ENCODE measurements around the gene CFAP119. TPM values are rescaled to one million over a fixed set of nuclear protein-coding genes. Genes with fewer than 3 reads are reported as not detected.

Gene CFAP119
- total and polyA plus RNA-seq, 2 donors (not counting 3 experiments of a cell fraction or from before 2014, with no cell fraction given) = 6.5 to 9.5 TPM

DNA sequence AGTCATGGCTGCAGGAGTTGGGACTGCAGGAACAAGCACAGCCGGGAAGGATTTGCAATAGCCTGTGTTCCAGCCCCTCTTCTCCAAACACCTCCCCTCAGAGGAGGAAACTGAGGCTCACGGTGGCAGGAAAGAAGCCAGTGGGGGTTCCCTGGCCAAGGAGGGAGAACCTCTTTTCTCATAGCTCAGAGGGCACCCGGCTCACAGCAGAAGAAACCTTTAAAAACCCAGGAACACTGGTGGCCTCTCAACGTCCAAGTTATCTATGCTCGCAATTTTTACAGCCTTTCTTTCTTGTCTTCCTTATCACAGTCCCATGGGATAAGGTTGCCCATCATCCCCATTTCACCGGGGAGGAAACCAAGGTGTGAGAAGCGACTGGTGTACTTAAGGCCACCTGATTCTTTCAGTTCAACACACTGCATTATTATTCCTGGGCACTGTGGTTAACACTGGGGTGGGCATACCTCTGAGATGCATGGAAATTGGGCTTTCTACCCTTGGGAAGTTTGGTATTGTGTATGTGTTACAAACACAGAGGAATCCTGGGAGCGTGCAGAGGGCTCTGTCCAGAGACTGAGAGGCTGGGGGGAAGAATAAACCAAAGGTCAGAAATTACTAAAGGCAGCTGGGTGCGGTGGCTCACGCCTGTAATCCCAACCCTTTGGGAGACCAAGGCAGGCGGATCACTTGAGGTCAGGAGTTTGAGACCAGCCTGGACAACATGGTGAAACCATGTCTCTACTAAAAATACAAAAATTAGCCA is 25.9 kb upstream of the CFAP119 start:
- ChIA-PET CTCF (interaction anchor here (1.2 to 1.5 kb wide), 4 partner anchors 15 to 57 kb away, joined by 4 to 20 read pairs (median 6); no protein-coding TSS in a partner anchor), POLR2A (interaction anchor here (1.6 kb wide), 1 partner anchor 17 kb away, joined by 15 read pairs; no protein-coding TSS in a partner anchor)
- Histone ChIP-seq H3K4me1 (ENCODE audit: control insufficient read depth, extremely low read depth, insufficient read depth, low read length) (peaks cover 14% of the 10 kb centered on the region), H3K4me2 (ENCODE audit: insufficient read depth, low read length) (peak overlapping the region; percentile 80), H2AFZ (ENCODE audit: low read depth, low read length) (peak overlapping the region; percentile 90), H3K9me3 (replicated peaks; ENCODE audit: control insufficient read depth, insufficient read depth, low read length) (no peaks in the 10 kb centered on the region), H3K9me1 (replicated peaks; ENCODE audit: control insufficient read depth, extremely low read depth, insufficient read depth, low read length) (no peaks in the 10 kb centered on the region), H3K27me3 (ENCODE audit: control insufficient read depth in 2 of 2, insufficient read depth in 2 of 2, low read length in 2 of 2) (no peaks in the 10 kb centered on the region), H3K9ac (replicated peaks; ENCODE audit: extremely low read depth, insufficient read depth, low read length) (peak overlapping the region; percentile 99), H4K20me1 (replicated peaks; ENCODE audit: control insufficient read depth, extremely low read depth, insufficient read depth, low read length) (no peaks in the 10 kb centered on the region), H3K79me2 (ENCODE audit: control insufficient read depth, insufficient read depth, low read length) (peaks cover 10% of the 10 kb centered on the region), H3K36me3 (ENCODE audit: control insufficient read depth in 2 of 2, extremely low read depth in 1 of 2, insufficient read depth in 2 of 2, low read length in 2 of 2) (peaks cover 0 to 9% of the 10 kb centered on the region in 2 experiments), H3K4me3 (replicated peaks in 1 of 3; ENCODE audit: insufficient read depth in 1 of 3, low read depth in 1 of 3, low read length in 3 of 3) (peak overlapping the region; percentile 70 to 91 (median 91)), H3K27ac (ENCODE audit: insufficient read depth, low read depth, low read length) (no peak overlapping the region)
- no TSS peak for BruUV-seq (replicated peaks)
- dilution Hi-C loops (cut with MboI; ENCODE audit: extremely low pct_ligation_motif_present, low sequenced_read_pairs) (no loop called here), intact Hi-C loops (cut with micrococcal nuclease) (loop anchor here (1.0 kb wide), 1 partner anchor 18 kb away; no protein-coding TSS in a partner anchor)
- FAIRE-seq = peak; percentile 61
- DNase-seq (ENCODE audit: low read depth, low spot score) = peak; percentile 21
- TF ChIP-seq, protein P1, sequence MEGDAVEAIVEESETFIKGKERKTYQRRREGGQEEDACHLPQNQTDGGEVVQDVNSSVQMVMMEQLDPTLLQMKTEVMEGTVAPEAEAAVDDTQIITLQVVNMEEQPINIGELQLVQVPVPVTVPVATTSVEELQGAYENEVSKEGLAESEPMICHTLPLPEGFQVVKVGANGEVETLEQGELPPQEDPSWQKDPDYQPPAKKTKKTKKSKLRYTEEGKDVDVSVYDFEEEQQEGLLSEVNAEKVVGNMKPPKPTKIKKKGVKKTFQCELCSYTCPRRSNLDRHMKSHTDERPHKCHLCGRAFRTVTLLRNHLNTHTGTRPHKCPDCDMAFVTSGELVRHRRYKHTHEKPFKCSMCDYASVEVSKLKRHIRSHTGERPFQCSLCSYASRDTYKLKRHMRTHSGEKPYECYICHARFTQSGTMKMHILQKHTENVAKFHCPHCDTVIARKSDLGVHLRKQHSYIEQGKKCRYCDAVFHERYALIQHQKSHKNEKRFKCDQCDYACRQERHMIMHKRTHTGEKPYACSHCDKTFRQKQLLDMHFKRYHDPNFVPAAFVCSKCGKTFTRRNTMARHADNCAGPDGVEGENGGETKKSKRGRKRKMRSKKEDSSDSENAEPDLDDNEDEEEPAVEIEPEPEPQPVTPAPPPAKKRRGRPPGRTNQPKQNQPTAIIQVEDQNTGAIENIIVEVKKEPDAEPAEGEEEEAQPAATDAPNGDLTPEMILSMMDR (IDR thresholded peaks at IDR 0.05; ENCODE audit: extremely low read depth in 1 of 2, insufficient read depth in 1 of 2, low read depth in 1 of 2, low read length in 2 of 2) = no peak
- TF ChIP-seq POLR2A (IDR thresholded peaks at IDR 0.05; ENCODE audit: low read depth, low read length) (no peak), EZH2 (IDR thresholded peaks at IDR 0.05; ENCODE audit: borderline replicate concordance, low read depth, low read length, severe bottlenecking) (no peak), MYC (IDR thresholded peaks at IDR 0.05; ENCODE audit: low read depth, low read length) (no peak), POLR2AphosphoS5 (IDR thresholded peaks at IDR 0.05; ENCODE audit: insufficient read depth, low read depth, low read length) (no peak), GATA2 (IDR thresholded peaks at IDR 0.05; ENCODE audit: insufficient read depth, insufficient read length, low read depth, low read length) (no peak), FOS (IDR thresholded peaks at IDR 0.05; ENCODE audit: borderline replicate concordance, insufficient read depth, low read length) (no peak), MAX (IDR thresholded peaks at IDR 0.05; ENCODE audit: insufficient read depth, insufficient read length) (no peak), JUN (IDR thresholded peaks at IDR 0.05; ENCODE audit: borderline replicate concordance, insufficient read depth, insufficient read length, low read depth) (no peak)

Data from endothelial cell of umbilical vein (primary cell).